RWPE1 (cell line): Measurements from ENCODE around the gene SCLY.

ENCODE experiments used
- CTCF ChIA-PET: fragments of 350-600 bp; sonication (Branson Sonifier 250); formaldehyde crosslinking; extraction: SDS; loops from one replicate; lab custom pipeline; 2021; lab: Yijun Ruan, JAX
- POLR2A ChIA-PET: fragments of 400-600 bp; formaldehyde crosslinking; extraction: SDS; loops from one replicate; lab custom pipeline; 2020; ENCODE audit warnings: antibody characterized with exemption; ENCODE audit not compliant: low non-redundant PET; lab: Yijun Ruan, JAX
- DNase-seq: peaks from one replicate; pipeline ENCODE4 v3.0.0; 2012; ENCODE audit warnings: low spot score
- H3K27ac ChIP-seq: fragments of 450-650 bp; 2 replicates; pipeline ENCODE4 v1.5.1; 2017
- TF ChIP-seq, protein P1 (sequence below): fragments of 450-650 bp; conservative IDR thresholded peaks from 2 replicates; pipeline ENCODE4 v1.5.1; 2017; ENCODE audit warnings: low read depth, mild to moderate bottlenecking

The SCLY gene

DNA sequence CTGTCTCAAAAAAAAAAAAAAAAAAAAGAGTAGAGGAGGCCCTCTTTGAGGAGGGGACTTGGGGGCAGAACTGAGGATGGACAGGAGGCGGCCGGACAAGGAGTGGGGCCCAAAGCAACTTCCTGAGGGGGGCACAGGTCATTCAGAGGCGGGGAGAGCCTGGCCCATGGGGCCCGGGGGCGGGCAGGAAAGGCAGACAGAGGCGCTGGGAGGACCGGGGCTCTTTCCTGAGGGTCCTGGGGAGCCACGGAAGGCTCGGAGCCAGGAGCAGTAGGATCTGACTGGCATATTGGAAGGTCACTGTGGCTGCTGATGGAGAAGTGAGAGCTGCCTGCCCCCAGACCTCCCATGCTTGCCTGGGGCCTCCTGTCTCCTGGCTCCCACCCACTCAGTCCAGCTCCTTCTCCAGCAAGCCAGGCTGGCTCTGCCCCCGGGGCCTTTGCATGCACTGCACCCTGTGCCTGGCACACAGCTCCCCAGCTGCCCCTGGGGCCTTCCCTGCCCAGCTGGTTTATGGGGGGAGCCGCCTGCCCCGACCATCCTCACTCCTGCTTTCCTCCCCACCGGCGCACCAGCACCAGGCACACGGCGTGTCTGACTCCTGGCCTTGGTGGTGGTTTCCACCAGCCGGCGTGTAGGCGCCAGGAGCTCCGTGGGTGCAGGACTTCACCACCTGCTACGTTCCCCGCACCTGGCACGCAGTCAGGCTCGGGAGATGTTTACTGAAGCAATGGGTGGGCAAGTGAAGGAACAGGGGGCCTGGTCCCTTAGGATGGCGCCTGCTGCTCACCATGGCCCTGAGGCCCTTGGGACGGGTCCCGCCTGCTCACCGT is 44.9 kb downstream of the SCLY start:
- CTCF ChIA-PET, result interaction anchor here (0.7 kb wide), 2 partner anchors 72 to 170 kb away, joined by 4 read pairs; no protein-coding TSS in a partner anchor
- no peak for DNase-seq
- H3K27ac ChIP-seq, result no peak overlapping the region
- POLR2A ChIA-PET, result no interaction called here
- TF ChIP-seq, protein P1, sequence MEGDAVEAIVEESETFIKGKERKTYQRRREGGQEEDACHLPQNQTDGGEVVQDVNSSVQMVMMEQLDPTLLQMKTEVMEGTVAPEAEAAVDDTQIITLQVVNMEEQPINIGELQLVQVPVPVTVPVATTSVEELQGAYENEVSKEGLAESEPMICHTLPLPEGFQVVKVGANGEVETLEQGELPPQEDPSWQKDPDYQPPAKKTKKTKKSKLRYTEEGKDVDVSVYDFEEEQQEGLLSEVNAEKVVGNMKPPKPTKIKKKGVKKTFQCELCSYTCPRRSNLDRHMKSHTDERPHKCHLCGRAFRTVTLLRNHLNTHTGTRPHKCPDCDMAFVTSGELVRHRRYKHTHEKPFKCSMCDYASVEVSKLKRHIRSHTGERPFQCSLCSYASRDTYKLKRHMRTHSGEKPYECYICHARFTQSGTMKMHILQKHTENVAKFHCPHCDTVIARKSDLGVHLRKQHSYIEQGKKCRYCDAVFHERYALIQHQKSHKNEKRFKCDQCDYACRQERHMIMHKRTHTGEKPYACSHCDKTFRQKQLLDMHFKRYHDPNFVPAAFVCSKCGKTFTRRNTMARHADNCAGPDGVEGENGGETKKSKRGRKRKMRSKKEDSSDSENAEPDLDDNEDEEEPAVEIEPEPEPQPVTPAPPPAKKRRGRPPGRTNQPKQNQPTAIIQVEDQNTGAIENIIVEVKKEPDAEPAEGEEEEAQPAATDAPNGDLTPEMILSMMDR, result no peak

DNA sequence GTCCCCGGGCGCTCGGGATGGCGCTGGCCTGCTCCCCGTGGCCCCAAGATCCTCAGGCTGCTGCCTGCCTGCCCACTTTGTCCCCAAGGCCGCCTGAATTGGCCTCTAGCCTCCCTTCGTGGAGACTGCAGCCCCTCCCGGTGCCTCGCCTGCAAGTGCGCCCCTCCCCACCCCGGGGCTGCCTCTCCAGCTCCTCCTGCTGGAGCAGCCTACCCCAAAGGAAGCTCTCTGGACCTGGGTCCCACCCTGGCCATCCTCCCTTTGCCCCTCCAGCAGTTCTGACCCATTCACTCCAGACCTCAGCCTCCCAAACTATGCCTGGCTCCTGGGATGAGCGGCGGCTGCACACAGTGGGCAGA is 45.5 kb downstream of the SCLY start:
- TF ChIP-seq, protein P1, result no peak
- POLR2A ChIA-PET, result no interaction called here
- CTCF ChIA-PET, result no interaction called here
- no peak overlapping the region for H3K27ac ChIP-seq
- no peak for DNase-seq

DNA sequence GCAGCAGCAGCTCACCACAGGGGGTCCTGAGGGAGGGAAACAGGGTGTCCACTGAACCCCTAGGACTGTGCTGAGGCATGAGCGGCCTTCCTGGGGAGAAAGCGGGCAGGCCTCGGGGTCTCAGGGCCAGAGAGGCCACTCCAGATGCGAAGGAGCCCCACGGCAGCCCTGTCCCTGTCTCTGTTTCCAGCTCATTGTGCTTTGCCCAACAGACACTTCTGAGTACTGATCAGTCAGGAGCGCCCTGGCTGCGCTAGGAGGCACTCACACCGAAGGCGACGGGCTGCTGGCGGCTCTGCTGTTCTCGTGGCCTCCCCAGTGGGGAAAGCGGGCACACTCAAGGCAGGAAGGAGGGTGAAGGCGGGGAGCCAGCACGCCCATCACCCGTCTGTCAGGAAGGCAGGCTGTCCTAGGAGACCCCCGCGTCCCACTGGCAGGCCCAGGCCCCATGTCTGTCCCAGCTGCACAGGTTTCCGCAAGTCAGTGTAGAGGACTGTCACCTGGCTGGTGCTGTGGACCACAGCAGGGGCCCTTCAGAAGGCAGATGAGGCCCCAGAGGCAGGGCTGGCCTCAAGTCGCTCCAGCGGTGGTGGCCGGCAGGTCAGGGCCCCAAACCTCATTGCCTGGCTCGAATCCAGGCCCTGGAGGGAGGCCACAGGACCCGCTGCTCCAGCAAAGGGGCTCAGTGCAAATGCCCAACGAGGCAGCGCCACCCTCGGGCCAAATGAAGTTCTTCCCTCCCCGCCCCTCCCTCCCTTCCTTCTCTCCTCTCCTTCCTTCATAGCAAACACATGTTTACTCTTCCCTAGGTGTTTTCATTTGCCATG is 46.1 kb downstream of the SCLY start:
- POLR2A ChIA-PET, result no interaction called here
- DNase-seq, result no peak
- CTCF ChIA-PET, result interaction anchor here (0.6 kb wide), 1 partner anchor 116 kb away, joined by 4 read pairs; no protein-coding TSS in a partner anchor
- TF ChIP-seq, protein P1, result no peak
- no peak overlapping the region for H3K27ac ChIP-seq

DNA sequence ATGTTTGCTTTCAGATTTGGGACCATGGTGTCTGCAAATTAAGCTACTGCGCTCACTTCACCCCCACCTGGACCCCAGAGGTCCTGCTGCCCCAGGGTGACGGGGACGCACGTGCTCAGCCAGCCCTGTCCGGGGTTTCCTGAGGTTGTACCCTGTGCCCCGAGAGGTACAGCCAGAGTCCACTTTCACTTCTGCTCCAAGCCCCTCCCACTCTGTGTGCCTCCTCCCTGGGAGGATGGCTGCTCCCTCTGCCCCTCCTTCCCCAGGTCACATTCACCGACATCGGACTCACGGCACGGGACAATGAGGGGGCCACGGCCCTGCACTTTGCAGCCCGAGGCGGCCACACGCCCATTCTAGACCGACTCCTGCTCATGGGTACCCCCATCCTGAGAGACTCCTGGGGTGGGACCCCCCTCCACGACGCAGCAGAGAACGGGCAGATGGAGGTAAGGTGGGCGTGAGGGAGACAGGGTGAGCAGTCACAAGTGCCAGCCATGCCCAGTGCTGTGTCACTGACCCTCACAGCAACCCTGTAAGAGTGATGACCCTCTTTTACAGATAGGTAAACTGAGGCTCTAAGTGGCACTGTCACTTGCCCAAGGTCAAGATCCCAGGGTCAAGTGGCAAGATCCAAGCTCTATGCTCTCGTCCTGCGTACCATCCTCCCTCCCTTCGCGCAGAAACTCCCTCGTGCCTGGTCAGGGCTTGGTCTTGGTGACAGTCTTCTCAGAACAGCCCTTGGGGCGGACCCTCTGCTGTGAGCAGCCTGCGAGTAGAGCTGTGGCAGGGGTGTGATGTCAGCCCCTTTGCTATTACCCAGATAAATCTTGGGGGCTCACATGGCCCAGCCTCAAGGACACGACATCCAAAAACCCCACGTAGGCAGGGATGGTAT is 47.0 kb downstream of the SCLY start:
- DNase-seq, result no peak
- POLR2A ChIA-PET, result no interaction called here
- no peak overlapping the region for H3K27ac ChIP-seq
- CTCF ChIA-PET, result interaction anchor here (0.5 to 0.6 kb wide), 2 partner anchors 117 to 118 kb away, joined by 4 to 6 read pairs; no protein-coding TSS in a partner anchor
- TF ChIP-seq, protein P1, result no peak

DNA sequence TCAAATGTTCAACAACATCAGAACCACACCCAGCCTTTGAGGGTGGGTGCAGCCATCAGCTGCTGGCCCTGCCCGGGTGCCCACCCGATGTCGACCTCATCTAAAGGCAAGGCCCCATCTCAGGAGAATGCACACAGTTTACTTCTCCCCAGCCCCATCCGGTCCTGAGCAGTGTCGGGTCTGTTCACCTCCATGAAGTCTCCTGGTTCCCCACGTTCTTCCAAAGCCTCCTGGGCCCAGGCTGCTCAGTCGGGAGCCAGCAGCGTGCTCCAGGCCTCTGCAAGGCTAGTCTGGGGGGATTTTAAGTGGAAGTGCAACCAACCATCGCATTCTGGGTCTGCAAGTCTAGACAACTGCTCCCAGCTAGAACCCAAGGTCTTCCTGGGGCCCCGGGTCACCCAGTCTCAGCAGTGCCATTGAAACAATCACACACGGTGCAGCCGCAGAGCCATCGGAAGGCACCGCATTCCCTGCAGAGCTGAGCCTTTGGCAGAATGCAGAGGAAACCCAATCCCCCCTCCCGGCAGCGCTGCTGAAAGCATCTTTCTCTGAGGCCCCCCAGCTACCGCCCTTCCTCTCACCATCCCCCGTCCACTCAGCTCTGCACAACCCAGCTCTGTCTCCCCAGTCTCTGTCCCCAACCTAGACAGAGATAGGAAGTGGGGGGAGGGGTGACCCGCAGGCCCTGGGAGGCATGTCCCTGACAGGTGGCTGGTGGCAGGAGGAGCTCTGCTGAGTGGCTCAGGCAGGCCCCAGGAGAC is 47.8 kb downstream of the SCLY start:
- no peak for DNase-seq
- H3K27ac ChIP-seq, result no peak overlapping the region
- ChIA-PET POLR2A (no interaction called here), CTCF (interaction anchor here (0.5 to 0.6 kb wide), 2 partner anchors 118 to 255 kb away, joined by 3 to 6 read pairs; no protein-coding TSS in a partner anchor)
- TF ChIP-seq, protein P1, result no peak
